H1 (cell line): Measurements from ENCODE around the gene NPAS4.

Experiments
- CBX8 ChIP-seq: fragments of 300-800, 300-1000 bp; sonication (generic); IDR thresholded peaks from 2 replicates; pipeline ENCODE4 v1.7.1; 2016; ENCODE audit warnings: low read depth, low read length, borderline replicate concordance
- FOSL1 ChIP-seq: IDR thresholded peaks from 2 replicates; pipeline ENCODE4 v1.6.1; 2011; ENCODE audit warnings: mild to moderate bottlenecking, low read depth, low read length, moderate library complexity; ENCODE audit not compliant: insufficient read depth
- KDM4A ChIP-seq: IDR thresholded peaks from one replicate; pipeline ENCODE4 v1.7.1; 2012; ENCODE audit warnings: low read depth, mild to moderate bottlenecking, moderate library complexity, low read length, inconsistent platforms; ENCODE audit not compliant: severe bottlenecking
- POLR2A ChIP-seq, 2 experiments: IDR thresholded peaks; 1 replicate in 1 of 2; 2 replicates in 1 of 2; pipeline ENCODE4 v1.6.1; 2011; ENCODE audit warnings: low read depth in 2 of 2, low read length in 2 of 2, mild to moderate bottlenecking in 2 of 2; ENCODE audit errors: control extremely low read depth in 1 of 2
- POLR2AphosphoS5 ChIP-seq: IDR thresholded peaks from 2 replicates; pipeline ENCODE4 v1.6.1; 2011; ENCODE audit warnings: low read depth, low read length
- RAD21 ChIP-seq, 2 experiments: IDR thresholded peaks in 1 of 2; conservative IDR thresholded peaks in 1 of 2; 2 replicates each; pipeline ENCODE4 v1.6.1; 2011; ENCODE audit warnings: low read depth in 2 of 2, low read length in 2 of 2, improper control_type of control experiment in 1 of 2, inconsistent platforms in 1 of 2, mild to moderate bottlenecking in 1 of 2, moderate library complexity in 1 of 2
- RBBP5 ChIP-seq: IDR thresholded peaks from 2 replicates; pipeline ENCODE4 v1.7.1; 2012; ENCODE audit warnings: low read depth, mild to moderate bottlenecking, inconsistent platforms, low read length, moderate library complexity, borderline replicate concordance
- RFX5 ChIP-seq: IDR thresholded peaks from 2 replicates; pipeline ENCODE4 v1.6.1; 2011; ENCODE audit warnings: low read depth, low read length, improper control_type of control experiment, borderline replicate concordance
- TAF1 ChIP-seq: IDR thresholded peaks from 2 replicates; pipeline ENCODE4 v1.6.1; 2011; ENCODE audit warnings: mild to moderate bottlenecking, low read depth, low read length
- ZNF274 ChIP-seq: IDR thresholded peaks from 2 replicates; pipeline ENCODE4 v1.7.0; 2012; ENCODE audit warnings: low read length, borderline replicate concordance; ENCODE audit errors: extremely low read depth
- TF ChIP-seq, protein P1 (sequence below), 3 experiments: IDR thresholded peaks; 1 replicate in 2 of 3; 2 replicates in 1 of 3; pipeline versions ENCODE4 v1.5.1 to v1.6.1; 2011; ENCODE audit warnings: low read length in 3 of 3, mild to moderate bottlenecking in 3 of 3, inconsistent platforms in 2 of 3, low read depth in 1 of 3, moderate library complexity in 1 of 3; ENCODE audit not compliant: insufficient read depth in 1 of 3; ENCODE audit errors: control extremely low read depth in 1 of 3
- TF ChIP-seq, protein P2 (sequence below): IDR thresholded peaks from 2 replicates; pipeline ENCODE4 v1.6.1; 2012; ENCODE audit warnings: low read length, inconsistent platforms

DNA sequence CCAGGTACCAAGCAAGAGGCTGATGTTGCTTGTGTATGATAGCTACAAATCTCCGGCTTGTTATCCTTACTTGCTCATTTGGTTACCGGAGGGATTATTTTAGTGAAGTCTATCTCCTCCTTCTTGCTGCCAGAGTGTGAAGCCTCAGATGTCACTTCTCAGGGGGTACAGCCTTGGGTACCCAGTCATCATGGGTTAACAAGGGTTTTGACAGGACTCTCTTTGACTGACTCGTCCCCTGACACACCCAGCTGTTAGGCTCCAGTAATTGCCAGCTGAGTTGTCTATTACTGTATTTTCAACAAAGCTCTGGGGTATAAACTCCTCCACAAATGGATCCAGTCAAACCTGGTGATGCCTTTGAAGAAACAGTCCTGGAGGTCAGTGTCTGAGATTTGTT lies 34.0 kb downstream of the NPAS4 start:
- no peak for TF ChIP-seq FOSL1
- TF ChIP-seq POLR2A (IDR thresholded peaks at IDR 0.05; ENCODE audit: control extremely low read depth in 1 of 2, low read depth in 2 of 2, low read length in 2 of 2), result no peak
- no peak for TF ChIP-seq RAD21 (IDR thresholded peaks at IDR 0.05 in 1 of 2, conservative IDR thresholded peaks at IDR 0.05 in 1 of 2; ENCODE audit: low read depth in 2 of 2, low read length in 2 of 2)
- TF ChIP-seq ZNF274, result no peak
- TF ChIP-seq POLR2AphosphoS5, result no peak
- TF ChIP-seq CBX8, result no peak
- no peak for TF ChIP-seq RBBP5
- TF ChIP-seq, protein P1, sequence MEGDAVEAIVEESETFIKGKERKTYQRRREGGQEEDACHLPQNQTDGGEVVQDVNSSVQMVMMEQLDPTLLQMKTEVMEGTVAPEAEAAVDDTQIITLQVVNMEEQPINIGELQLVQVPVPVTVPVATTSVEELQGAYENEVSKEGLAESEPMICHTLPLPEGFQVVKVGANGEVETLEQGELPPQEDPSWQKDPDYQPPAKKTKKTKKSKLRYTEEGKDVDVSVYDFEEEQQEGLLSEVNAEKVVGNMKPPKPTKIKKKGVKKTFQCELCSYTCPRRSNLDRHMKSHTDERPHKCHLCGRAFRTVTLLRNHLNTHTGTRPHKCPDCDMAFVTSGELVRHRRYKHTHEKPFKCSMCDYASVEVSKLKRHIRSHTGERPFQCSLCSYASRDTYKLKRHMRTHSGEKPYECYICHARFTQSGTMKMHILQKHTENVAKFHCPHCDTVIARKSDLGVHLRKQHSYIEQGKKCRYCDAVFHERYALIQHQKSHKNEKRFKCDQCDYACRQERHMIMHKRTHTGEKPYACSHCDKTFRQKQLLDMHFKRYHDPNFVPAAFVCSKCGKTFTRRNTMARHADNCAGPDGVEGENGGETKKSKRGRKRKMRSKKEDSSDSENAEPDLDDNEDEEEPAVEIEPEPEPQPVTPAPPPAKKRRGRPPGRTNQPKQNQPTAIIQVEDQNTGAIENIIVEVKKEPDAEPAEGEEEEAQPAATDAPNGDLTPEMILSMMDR (IDR thresholded peaks at IDR 0.05; ENCODE audit: control extremely low read depth in 1 of 3, insufficient read depth in 1 of 3, low read depth in 1 of 3, low read length in 3 of 3), result no peak
- no peak for TF ChIP-seq TAF1
- TF ChIP-seq, protein P2, sequence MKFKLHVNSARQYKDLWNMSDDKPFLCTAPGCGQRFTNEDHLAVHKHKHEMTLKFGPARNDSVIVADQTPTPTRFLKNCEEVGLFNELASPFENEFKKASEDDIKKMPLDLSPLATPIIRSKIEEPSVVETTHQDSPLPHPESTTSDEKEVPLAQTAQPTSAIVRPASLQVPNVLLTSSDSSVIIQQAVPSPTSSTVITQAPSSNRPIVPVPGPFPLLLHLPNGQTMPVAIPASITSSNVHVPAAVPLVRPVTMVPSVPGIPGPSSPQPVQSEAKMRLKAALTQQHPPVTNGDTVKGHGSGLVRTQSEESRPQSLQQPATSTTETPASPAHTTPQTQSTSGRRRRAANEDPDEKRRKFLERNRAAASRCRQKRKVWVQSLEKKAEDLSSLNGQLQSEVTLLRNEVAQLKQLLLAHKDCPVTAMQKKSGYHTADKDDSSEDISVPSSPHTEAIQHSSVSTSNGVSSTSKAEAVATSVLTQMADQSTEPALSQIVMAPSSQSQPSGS, result no peak
- TF ChIP-seq RFX5, result no peak
- no peak for TF ChIP-seq KDM4A
